GM21381 (cell line): ENCODE data around the gene SLC35B2.

Experiments used
- ATAC-seq: cut with Tn5 transposase; IDR thresholded peaks from one replicate; pipeline ENCODE4 v1.9.1; 2021; ENCODE audit warnings: mild to moderate bottlenecking, moderate library complexity; ENCODE audit not compliant: unreplicated experiment

Gene SLC35B2

DNA sequence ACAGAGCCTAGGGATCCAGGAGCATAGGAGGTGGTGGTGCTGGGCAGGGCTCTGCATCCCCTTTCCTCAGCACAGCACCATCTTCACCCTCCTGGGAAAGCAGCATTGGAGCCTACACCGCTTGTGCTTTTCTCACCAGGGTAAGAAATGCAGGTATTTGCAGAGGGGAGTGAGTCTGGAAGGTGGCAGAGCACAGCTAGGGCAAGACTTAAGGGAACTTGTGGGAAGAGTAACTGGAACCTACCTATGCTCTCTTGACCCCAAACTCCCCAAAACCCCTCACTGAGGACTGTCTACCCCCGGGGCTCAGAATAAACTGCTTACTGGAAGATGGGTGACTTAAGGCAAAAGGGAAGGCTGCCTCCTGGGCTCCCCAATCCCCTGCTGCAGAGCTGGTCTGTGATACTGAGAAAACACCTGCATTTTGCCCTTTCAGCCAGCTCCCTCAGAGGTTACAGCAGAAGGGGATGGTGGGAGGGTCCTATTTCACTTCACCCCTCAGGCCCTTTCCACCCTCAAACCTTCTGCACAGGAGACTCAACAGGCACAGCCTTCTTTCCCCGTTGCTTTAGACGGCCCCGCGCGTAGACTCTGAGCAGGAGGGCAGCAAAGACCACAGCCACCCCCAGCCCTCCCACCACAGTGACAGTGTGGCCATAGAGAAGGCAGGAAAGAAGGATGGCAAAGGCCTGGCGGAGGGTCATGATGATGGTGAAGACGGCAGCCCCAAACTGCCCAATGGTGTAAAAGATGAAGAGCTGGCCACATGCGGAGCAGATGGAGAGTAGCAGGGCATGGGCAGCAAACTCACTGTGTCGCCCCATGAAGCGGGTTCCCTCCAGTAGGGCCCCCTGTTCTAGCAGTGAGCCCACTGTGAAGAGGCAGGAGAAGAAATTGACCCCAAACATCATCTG is 2.9 kb downstream of the SLC35B2 start:
- no peak for ATAC-seq

DNA sequence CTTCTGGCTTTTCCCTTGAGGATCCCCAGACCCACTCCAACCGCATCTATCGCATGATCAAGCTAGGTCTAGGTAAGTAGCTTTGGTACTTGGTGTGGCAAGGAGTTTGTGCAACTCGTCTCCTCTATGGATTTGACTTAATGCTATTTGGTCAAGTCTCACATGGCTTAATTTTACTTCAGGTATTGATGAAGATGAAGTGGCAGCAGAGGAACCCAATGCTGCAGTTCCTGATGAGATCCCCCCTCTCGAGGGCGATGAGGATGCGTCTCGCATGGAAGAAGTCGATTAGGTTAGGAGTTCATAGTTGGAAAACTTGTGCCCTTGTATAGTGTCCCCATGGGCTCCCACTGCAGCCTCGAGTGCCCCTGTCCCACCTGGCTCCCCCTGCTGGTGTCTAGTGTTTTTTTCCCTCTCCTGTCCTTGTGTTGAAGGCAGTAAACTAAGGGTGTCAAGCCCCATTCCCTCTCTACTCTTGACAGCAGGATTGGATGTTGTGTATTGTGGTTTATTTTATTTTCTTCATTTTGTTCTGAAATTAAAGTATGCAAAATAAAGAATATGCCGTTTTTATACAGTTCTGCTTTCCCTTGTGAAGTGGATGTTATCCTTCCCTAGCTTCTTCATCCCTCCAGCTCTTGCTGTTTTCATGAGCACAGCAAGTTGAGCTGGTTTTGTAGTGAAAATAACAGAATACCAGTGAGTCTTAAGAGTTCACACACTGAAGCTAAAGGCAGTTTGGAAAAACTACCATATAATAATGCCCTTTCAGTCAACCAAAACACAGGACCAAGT is 3.8 kb downstream of the SLC35B2 start:
- ATAC-seq: no peak

DNA sequence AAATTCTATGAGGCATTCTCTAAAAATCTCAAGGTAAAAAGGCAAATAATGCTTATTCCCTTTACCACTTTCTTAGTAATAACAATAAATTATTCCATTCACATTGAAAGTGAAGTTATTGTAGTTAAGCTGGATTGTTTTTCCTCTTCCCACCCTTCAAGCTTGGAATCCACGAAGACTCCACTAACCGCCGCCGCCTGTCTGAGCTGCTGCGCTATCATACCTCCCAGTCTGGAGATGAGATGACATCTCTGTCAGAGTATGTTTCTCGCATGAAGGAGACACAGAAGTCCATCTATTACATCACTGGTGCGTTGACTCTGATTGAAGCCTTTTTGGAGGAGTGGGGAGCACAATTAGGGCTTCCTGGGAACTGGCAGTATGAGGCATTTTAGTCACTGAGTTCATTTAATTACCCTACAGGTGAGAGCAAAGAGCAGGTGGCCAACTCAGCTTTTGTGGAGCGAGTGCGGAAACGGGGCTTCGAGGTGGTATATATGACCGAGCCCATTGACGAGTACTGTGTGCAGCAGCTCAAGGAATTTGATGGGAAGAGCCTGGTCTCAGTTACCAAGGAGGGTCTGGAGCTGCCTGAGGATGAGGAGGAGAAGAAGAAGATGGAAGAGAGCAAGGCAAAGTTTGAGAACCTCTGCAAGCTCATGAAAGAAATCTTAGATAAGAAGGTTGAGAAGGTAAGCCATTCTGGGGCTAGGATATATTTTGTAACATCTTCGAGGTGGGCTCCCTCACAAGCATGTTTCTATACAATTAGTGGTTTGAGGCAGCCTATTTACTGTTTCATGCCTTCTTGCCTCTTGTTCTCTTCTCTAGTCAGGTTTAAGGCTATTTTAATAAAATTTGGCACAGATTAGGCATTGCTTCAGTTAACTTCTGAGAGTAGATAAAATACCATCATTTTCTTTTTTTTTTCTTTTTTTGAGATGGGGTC is 5.5 kb downstream of the SLC35B2 start:
- ATAC-seq: no peak

DNA sequence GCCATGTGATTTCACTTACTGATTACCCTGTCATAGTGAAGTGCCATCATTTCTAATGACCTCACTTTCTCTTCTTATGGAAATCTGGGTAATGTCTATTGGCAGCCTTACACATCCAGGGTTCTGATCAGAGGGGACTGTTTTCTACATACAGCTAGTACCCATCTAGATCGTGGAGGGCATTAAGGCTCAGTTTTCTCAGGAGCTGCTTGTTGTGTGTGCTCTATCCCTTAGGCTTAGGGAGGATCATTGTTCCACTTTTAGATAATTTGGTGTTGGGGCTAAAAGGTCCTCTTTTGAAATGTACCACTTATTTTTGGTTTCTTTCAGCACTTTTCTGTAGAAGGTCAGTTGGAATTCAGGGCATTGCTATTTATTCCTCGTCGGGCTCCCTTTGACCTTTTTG is 6.6 kb downstream of the SLC35B2 start:
- no peak for ATAC-seq

DNA sequence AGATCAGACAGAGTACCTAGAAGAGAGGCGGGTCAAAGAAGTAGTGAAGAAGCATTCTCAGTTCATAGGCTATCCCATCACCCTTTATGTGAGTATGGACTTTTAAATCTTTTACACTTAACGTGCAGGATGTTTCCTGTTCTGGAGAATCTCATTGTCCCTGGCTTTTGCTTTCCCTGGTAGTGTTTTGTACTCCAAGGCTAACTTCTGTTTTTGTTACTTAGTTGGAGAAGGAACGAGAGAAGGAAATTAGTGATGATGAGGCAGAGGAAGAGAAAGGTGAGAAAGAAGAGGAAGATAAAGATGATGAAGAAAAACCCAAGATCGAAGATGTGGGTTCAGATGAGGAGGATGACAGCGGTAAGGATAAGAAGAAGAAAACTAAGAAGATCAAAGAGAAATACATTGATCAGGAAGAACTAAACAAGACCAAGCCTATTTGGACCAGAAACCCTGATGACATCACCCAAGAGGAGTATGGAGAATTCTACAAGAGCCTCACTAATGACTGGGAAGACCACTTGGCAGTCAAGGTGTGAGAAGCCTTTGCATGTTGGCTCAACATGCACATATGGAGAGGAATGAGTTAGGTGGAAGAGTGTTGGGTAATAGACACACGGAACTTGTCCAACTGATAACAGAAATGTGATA is 7.1 kb downstream of the SLC35B2 start:
- ATAC-seq: no peak

DNA sequence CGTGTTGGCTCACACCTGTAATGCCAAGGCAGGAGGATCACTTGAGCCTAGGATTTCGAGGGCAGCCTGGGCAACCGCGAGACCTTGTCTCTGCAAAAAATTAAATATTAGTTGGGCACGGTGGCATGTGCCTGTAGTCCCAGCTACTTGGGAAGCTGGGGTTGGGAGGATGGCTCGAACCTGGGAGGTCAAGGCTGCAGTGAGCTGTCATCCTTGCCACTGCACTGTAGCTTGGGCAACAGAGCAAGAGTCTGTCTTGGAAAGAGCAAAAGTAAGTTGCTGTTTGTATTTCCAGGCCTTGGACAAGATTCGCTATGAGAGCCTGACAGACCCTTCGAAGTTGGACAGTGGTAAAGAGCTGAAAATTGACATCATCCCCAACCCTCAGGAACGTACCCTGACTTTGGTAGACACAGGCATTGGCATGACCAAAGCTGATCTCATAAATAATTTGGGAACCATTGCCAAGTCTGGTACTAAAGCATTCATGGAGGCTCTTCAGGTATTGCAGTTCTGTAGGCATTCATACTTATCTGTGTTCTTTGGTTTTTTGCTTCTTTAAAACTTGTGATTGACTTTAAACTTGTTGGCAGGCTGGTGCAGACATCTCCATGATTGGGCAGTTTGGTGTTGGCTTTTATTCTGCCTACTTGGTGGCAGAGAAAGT is 8.1 kb downstream of the SLC35B2 start:
- no peak for ATAC-seq

DNA sequence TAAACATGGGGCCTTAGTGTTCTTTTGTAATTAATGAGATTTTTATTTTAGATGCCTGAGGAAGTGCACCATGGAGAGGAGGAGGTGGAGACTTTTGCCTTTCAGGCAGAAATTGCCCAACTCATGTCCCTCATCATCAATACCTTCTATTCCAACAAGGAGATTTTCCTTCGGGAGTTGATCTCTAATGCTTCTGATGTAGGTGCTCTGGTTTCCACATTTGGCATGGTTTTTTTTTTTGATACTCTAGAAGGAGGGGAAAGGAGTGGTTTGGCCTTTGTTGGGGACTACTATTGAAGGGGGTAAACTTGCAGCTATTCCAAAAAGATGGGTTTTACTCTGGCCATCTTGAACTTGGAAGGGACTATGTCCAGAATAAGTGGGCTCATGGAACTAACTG is 8.7 kb downstream of the SLC35B2 start:
- no peak for ATAC-seq

DNA sequence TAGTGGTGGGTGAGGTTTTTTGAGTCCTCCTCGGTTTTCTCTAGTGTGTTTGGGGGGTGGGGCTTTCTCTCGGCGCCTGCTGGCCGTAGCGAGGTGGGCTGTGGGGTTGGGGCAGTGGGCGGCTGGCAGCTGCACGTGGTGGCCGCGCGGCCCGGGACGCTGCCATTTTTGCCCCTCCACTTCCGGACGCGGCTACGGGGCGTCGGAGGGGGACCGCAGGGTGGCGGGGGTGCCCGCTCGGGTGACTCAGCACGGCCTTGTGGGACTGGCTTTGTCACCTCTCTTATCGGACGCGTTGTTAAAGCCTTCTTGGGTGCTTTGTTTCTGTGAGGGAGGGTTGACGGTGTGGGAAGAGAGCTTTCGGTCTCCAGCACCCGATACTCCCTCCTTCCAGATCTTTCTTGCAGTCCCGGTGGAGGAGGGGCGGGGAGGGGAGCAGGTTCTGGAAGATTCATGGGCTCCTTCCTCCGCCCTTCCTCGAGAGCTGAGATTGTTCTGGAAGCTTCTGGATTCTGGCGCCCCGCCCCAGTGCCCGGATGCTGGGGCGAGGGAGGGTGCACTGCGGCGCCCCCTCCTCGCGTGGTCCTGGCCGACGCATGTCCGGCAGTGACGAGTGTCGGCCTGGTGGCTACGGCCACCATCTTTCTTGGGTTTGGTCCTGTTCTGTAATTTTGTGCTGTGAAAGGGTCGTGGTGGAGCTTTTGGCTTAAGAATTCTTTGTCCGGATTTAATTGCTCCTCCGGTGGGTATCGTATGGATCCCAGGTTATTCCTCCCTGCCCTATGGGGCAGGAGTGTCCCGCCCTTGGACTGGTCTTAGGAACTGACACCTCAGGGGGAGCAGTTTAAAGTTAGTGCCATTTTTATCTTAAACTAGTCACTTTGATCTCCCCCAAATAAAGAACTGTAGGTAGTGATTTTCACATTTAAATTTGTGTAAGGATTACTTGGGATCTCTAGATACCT is 9.7 kb downstream of the SLC35B2 start:
- peak; percentile 27 for ATAC-seq

DNA sequence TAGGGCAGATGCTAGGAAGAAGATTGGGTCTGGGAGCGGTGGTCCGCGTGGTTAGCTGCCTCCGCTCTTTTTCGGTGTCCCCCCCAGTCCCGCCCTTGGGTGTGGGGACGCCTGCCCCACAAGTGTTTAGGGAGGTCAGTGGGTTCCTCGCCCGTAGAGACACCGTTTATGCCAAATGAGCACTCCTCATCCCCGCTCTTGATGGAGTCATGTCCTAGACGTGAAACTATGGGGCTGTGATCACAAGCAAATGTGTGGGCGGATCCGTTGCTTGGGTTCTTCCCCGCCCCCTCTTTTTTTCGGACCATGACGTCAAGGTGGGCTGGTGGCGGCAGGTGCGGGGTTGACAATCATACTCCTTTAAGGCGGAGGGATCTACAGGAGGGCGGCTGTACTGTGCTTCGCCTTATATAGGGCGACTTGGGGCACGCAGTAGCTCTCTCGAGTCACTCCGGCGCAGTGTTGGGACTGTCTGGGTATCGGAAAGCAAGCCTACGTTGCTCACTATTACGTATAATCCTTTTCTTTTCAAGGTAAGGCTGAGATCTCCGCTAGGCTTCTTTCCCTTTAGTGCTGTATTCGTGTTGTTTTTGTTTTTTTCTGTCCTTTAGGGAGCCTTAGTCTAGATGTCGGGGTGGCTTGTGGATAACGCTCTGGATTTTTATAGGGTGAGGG is 10.5 kb downstream of the SLC35B2 start, which contains the start of gene HSP90AB1:
TSS of gene HSP90AB1 (plus strand) at position 439 of the 675 bp plus-strand sequence. CDS start 1,529 bp downstream, outside the sequence.
- peak; percentile 60 for ATAC-seq

DNA sequence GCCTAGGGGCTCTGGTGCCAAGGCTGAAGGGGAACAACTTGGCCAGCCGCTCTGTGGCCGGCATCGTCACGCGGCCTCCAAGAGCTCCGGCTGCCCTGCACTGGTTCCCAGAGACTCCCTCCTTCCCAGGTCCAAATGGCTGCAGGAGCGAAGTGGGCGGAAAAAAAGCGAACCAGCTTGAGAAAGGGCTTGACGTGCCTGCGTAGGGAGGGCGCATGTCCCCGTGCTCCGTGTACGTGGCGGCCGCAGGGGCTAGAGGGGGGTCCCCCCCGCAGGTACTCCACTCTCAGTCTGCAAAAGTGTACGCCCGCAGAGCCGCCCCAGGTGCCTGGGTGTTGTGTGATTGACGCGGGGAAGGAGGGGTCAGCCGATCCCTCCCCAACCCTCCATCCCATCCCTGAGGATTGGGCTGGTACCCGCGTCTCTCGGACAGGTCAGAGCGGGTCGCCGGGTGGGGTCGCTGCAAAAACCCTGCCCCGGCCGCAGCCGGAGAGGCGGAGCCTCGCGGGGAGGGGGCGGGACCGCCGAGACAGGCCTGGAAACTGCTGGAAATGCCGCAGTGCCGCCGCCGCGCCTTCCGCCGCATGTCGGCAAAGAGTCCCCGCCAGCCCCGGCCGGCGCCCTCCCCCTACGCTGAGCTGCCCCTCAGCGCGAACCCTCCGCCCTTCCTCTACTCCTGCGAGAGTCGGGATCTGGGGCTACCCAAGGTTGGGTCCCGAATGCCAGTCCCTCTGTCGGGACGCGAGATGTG is 11.2 kb downstream of the SLC35B2 start:
- ATAC-seq: peak; percentile 53

DNA sequence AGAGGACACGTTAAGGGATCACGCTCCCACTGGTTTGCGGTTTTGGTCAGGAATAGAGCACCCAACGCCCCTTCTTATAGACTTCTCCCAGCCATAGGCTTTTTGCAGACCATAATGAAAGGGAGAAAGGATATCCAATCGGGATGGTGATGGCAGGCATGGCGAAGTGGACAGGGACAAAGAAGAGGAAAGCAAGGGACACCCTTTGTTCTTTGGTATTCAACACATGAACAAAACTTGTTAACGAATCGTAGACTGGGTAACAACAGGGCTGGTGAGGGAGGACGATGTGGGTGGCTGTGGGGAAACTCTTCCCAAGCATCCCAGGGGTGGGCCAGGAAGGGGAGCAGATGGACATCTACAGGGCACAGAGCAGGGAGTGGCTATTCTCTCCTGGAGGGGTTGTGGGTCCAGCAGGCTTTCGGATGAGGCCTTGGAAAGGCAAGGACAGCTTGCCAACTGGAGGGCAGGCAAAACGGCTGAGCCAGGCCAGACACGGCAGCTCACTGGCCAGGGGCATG is 11.9 kb downstream of the SLC35B2 start:
- no peak for ATAC-seq

DNA sequence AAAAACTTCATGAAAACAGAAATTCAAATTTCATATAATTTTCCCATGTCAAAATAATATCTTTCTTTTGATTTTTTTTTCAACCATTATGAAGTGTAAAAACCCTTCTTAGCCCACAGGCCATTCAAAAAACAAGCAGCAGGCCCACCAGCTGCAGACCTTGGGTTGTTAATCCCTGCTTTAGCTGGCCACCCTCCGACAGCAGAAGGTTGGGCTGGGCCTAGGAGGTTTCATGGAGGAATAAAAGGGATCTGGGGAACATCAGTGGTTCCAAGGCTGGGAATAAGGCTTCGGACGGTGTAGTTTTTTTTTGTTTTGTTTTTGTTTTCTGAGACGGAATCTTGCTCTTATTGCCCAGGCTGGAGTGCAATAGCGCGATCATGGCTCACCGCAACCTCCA is 14.0 kb downstream of the SLC35B2 start:
- ATAC-seq: no peak

DNA sequence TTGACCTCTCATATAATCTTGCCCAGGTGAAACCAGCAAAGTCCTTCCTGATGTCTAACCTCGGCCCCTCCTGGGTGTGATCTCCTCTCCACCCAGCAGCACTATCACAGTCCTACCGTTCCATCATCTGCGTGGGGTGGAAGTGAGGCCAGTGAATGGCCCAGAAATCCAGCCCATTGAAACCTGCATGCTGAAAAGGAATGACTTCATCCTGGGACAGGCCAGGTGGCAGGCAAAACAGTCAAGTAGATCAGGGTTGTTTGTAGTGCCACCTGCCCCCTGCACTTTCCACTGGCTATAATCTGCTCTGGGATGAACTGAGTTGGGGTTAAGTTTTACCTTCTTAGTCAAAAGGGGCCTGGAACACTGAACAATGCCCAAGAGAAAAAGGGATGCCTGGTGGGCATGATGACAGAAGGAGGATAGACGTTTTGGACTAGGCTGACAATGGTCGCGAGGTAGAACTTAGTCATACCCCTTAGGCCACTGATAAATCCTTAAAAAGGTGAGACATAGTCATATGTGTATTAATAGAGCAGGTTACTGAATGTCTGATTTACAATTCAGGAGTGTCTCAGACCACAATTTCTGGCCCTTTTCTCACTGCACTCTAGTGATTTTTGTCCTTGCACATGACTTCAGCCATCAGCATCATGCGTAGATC is 18.5 kb downstream of the SLC35B2 start:
- no peak for ATAC-seq

DNA sequence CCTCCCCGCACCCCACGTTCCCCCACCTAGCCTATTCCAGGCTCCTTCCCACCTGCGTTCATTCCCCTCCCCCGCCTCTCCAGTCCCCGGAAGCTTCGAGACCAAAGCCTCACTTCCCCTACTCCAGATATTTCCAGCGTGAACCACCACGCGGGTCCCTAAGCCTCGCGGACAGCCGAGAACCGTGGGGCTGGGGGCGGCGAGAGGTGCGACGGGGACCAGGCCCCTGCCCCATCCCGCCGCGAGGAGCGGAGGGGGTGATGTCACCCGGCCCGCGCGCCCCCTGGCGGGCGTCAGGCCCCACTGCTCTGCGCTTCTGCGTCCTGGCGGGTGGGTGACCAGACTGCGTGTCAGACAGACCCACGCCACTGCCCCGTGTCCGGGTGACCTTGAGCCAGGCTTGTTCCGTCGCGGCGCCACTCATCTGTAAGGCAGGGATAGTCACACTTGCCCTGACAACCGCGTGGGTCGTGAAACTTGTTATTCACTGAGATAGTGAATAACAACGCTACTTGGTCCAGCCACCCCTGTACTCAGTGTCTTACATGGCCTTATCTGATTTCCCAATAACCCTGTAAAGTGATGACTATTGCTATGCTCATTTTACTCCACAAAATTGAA is 19.4 kb downstream of the SLC35B2 start:
- peak; percentile 90 for ATAC-seq

DNA sequence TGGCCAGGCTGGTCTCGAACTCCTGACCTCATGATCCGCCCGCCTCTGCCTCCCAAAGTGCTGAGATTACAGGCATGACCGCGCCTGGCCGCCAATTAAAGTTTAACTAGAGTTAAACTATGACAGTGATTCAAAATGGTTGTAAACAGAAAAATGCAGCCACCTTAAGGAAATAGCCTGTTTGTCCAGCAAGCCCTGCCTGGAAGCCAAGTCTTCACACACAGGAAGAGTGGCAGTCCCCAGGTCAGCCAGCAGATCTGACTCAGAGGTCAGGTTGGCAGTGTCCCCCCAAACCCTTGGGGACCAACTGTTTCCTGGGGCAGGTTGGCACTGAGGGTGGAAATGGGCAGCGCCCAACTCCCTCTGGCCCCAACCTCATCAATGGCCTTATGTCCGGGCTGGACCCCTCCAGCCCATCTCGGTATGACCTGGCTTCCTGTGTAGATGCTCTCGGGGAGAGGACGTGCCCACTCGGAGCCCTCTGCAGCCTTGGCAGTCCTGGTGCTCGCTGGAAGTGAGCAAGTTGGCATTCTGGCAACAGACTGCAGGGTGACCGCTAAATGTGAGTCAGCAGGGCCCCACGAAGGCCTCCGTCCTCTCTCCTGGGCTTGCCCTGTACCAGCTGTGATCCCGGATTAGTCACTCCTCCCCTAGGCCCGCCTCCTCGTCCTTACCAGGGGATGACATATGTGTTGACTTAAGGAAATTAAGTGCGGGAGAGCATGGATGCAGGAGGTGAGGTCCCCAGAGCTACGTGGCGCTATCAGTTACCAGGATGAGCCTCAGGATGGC is 20.1 kb downstream of the SLC35B2 start:
- peak; percentile 56 for ATAC-seq
